Measurements from ENCODE around the gene ZNF599. TPM values are rescaled to one million over a fixed set of nuclear protein-coding genes. Genes with fewer than 3 reads are reported as not detected.

ZNF599 gene
- total RNA-seq, 1 donor from 2014 or later, result 5.9 TPM

GRCh38 chr19:34725400-34725799 lies 47.6 kb downstream of the ZNF599 start:
- no peaks in the 10 kb centered on the region for H3K4me1 ChIP-seq
- ATAC-seq (no peak), DNase-seq (no peak)
- TF ChIP-seq CTCF (IDR thresholded peaks at IDR 0.05), result no peak
- H3K36me3 ChIP-seq, result no peaks in the 10 kb centered on the region
- no peak overlapping the region for H3K27ac ChIP-seq
- intact Hi-C loops (cut with DNase I), result no loop called here
- H3K4me3 ChIP-seq, result no peak overlapping the region
- H3K9me3 ChIP-seq, result no peaks in the 10 kb centered on the region
- no peaks in the 10 kb centered on the region for H3K27me3 ChIP-seq (ENCODE audit: low read depth)

DNA sequence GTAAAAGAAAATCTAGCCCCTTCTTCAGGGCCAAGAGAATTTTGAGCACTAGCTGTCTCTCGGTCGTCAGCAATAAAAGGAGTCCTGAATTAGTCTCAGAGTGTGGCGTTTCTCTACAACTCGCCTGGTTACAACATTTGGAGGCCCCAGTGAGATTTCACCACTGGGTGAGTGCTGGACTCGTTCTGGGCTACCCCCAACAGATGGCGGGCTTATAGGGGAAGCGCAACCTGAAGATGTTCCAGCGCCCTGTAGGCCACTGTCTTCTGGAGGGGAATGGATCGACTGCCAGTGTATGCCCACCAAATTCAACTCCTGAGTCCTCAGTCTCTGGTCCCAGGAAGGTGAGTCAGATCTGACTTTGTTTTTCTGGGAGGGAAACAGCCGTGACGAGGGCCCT lies 50.7 kb downstream of the ZNF599 start:
- DNase-seq (no peak), ATAC-seq (no peak)
- H3K9me3 ChIP-seq, result no peaks in the 10 kb centered on the region
- intact Hi-C loops (cut with DNase I), result no loop called here
- no peak for TF ChIP-seq CTCF (IDR thresholded peaks at IDR 0.05)
- H3K27me3 ChIP-seq (ENCODE audit: low read depth), result no peaks in the 10 kb centered on the region
- H3K27ac ChIP-seq, result no peak overlapping the region
- no peak overlapping the region for H3K4me3 ChIP-seq
- H3K36me3 ChIP-seq, result no peaks in the 10 kb centered on the region
- H3K4me1 ChIP-seq, result no peaks in the 10 kb centered on the region

- no peak for TF ChIP-seq CTCF (IDR thresholded peaks at IDR 0.05)
- no peak for DNase-seq
- no peak overlapping the region for H3K4me3 ChIP-seq
- H3K36me3 ChIP-seq, result no peaks in the 10 kb centered on the region
- H3K27me3 ChIP-seq (ENCODE audit: low read depth), result no peaks in the 10 kb centered on the region
- H3K9me3 ChIP-seq, result peaks cover 10% of the 10 kb centered on the region
- no peaks in the 10 kb centered on the region for H3K4me1 ChIP-seq
- ATAC-seq, result no peak
- H3K27ac ChIP-seq, result no peak overlapping the region
- intact Hi-C loops (cut with DNase I), result no loop called here
Measured at GRCh38 chr19:34715357-34715756, 57.7 kb downstream of the ZNF599 start.

GRCh38 chr19:34713262-34713637 lies 59.8 kb downstream of the ZNF599 start:
- DNase-seq (no peak), ATAC-seq (no peak)
- intact Hi-C loops (cut with DNase I), result loop anchor here (5.0 kb wide), 1 partner anchor 76 kb away; no protein-coding TSS in a partner anchor
- Histone ChIP-seq H3K27me3 (ENCODE audit: low read depth) (no peaks in the 10 kb centered on the region), H3K4me1 (no peaks in the 10 kb centered on the region), H3K27ac (no peak overlapping the region), H3K36me3 (no peaks in the 10 kb centered on the region), H3K4me3 (no peak overlapping the region), H3K9me3 (peaks cover 10% of the 10 kb centered on the region)
- TF ChIP-seq CTCF (IDR thresholded peaks at IDR 0.05), result no peak

DNA sequence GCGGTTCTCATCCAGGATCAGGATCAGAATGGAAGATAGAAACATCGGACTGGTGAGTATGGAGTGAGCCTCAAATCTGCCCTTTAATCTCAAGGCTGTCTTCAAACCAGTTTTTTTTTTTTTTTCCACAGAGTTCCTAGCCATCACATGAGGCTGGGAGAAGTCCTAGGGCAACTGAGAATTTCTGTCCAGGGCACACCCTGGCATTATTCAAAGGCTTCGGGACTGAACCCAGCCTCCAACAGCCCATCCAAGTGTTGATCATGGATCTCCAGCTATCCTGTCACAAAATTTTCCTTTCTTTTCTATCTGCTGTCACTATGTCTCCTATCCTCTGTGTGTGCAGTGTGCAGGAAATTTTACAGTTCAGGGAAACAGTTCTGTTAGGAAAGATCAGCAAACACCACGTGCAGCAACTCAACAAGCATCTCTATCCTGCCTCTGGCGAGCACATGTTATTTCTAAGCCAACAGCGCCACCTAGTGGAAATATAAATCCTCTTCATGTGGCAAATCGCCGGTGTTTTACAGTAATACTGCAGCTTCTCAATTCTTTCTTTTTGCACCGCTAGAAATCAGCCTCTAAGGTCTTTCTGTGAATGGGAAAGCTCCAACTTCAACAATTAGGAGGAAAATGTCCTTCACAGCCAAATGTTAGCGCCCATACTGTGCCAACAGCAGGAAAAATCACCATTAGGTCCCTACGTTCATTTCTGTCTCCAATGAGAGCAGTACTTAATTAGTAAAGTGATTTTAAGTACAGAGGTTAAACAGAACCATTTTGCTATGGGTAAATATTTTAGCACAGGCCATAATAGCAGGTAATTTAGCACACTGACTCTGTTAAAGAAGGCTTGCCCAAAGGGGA lies 60.4 kb downstream of the ZNF599 start:
- intact Hi-C loops (cut with DNase I), result loop anchor here (5.0 kb wide), 1 partner anchor 75 kb away; no protein-coding TSS in a partner anchor

More for the DNA sequence above, 60.4 kb downstream of the ZNF599 start:
- Histone ChIP-seq H3K27me3 (ENCODE audit: low read depth) (no peaks in the 10 kb centered on the region), H3K4me1 (no peaks in the 10 kb centered on the region), H3K27ac (no peak overlapping the region), H3K9me3 (peaks cover 10% of the 10 kb centered on the region), H3K4me3 (no peak overlapping the region), H3K36me3 (no peaks in the 10 kb centered on the region)
- no peak for DNase-seq
- ATAC-seq, result peak; percentile 78 to 81
- peak; percentile 82 for TF ChIP-seq CTCF (IDR thresholded peaks at IDR 0.05)
